ENCODE results near the gene NUBP2.

Gene NUBP2

DNA sequence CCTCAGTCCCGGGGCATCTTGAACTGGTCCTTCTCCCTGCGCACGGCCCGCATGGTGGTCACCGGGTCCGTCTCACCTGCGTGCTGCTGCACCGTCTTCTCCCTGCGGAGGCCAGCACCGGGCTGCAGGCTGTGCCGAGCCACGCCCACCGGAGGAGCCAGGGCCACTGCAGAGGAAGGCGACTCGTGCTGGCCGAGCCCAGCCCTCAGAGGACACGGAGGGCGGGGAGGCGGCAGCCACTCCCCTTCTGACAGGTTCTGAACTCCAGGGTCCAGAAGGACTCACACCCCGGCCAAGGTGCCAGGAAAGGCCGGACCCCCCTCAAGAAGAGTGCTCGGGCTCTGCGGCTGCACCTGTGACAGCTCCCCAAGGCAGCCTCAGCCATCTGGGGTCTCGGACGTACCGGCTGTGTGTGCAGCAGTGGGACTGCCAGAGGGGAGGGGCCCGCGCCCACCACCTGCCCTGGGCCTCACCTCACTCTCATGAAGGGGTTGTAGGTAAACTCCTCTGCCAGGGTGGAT is 26.6 kb downstream of the NUBP2 start:
- no peak for DNase-seq (ENCODE audit: low spot score)

GRCh38 chr16:1810106-1810505 is 27.3 kb downstream of the NUBP2 start:
- no peak for DNase-seq (ENCODE audit: low spot score)

- no peak for DNase-seq (ENCODE audit: low spot score)
Measured at GRCh38 chr16:1810536-1810935, 27.8 kb downstream of the NUBP2 start.

- peak; percentile 63 for DNase-seq (ENCODE audit: low spot score)
Measured at GRCh38 chr16:1812732-1813163, 30.0 kb downstream of the NUBP2 start.

- DNase-seq (ENCODE audit: low spot score), result no peak
Measured at GRCh38 chr16:1815461-1815860, 32.7 kb downstream of the NUBP2 start.

- no peak for DNase-seq (ENCODE audit: low spot score)
Measured at GRCh38 chr16:1816396-1817275, 33.9 kb downstream of the NUBP2 start.

GRCh38 chr16:1817276-1817589 is 34.5 kb downstream of the NUBP2 start:
- no peak for DNase-seq (ENCODE audit: low spot score)

- DNase-seq (ENCODE audit: low spot score), result no peak
Measured at GRCh38 chr16:1817716-1818115, 35.0 kb downstream of the NUBP2 start.

DNA sequence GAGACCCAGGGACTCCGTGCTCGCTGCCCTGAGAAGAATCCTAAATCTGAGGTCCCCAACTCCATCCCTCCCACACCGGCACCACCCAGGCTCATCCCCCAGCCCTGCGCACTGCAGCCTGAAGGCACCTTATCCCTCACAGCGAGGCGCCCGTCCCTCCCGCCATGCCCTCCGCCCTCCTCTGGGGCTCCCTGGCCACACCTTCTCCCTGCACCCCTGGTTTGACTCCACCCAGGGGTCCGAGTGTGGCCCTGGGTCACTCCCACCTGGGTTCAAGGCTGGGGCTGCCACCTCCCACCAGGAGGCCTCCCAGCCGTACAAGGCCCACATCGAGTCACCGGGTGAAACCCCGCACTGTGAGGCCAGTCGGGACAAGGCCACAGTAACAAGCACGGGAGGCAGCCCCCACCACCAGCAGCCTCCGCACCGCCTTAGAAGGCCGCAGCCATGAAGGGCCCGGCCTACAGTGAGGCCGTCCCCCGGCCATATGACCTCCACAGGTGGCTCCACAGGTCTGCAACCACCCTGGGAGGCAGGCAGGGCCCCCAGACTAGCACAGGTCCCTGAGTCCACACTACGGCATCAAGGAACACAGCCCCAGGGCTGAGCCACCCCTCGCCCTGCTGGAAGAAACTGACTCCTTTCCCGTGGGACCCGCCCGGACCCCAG is 35.6 kb downstream of the NUBP2 start:
- DNase-seq (ENCODE audit: low spot score), result no peak

DNA sequence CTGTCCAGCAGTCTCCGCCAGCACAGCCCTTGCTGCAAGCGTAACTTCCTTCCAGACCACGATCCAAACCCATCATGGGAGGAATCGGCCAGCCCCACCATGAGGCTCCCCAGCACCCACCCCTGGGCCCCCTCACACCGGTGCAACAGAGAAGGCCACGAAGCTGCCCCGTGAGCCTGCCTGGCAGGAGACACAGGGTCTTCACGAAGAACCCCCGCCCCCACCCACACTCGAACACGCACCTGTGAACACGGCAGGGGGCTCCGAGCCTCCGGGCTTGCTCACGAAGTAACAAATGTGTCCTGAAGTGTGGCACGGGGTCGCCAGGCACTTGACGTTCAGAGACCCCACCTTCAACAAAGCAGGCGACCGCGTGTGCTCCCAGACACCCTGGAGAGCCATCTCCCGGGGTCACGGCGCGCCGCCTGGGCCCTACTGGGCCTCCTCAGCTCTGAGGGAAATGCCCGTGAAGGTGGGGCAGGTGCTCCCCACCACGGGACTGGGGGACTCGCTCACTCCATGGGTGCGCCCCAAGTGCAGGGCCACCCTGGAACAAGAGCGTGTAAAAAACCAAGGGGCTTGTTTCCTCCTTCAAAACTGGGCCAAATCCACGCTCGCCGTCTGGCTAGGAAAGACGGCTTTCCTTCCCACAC is 36.2 kb downstream of the NUBP2 start:
- no peak for DNase-seq (ENCODE audit: low spot score)

DNA sequence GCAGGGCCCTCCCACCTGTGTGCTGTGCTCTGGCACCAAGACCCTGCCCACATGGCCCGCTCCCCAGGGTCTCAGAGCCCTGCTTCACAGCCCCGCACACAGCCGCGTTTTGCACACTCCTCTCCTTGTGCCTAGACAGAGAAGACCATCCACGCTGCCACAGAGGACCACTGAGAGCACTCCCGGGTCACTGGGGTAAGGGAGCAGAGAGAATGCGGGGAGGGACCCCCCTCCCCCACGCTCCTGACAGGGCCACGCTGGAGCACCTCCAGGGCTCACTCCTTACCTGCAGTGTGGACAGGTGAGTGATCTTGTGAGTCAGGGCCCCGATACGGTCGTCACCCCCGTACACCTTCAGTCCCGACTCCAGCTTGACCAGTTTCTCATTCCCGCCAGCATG is 36.9 kb downstream of the NUBP2 start:
- DNase-seq (ENCODE audit: low spot score), result no peak

DNA sequence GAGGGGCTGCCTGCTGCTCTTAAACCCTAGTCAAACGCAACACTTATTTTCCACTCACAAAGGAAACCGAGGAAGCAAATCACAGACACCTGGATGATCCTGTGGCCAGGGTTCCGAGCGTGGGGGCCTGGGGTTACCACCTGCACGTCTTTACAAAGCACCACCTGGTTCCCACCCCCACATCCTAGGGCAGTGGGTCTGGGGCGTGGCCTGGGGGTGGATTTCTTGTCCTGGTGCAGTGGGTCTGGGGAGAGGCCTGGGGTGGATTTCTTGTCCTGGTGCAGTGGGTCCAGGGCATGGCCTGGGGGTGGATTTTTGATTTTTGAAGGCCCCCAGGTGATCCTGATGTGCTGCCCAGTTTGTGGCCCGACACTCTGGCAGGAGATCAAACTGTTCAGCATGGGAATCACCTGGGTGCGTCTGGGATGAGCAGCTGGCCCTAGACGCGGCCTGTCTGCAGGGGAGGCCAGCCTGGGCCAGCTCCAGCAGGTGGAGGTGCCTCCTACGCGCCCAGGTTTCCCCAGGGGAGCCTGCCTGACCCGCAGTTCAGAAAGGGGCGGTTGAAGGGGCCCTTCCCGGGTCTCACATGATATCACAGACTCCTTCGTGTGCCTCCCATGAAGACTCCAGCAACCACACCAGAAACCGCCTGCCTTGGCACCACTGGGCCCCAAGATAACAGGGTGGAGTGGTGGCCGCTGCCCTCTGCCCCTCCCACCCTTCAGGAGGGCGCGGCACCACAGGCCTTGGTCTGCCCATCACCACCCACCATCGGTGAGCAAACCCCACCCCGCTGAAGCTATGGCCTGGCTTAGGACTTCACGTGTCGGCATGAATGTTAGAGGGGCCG is 37.6 kb downstream of the NUBP2 start:
- DNase-seq (ENCODE audit: low spot score), result no peak

- DNase-seq (ENCODE audit: low spot score), result no peak
Measured at GRCh38 chr16:1820946-1821290, 38.2 kb downstream of the NUBP2 start.

- no peak for DNase-seq (ENCODE audit: low spot score)
Measured at GRCh38 chr16:1821861-1822611, 39.3 kb downstream of the NUBP2 start.

- no peak for DNase-seq (ENCODE audit: low spot score)
Measured at GRCh38 chr16:1822801-1823200, 40.0 kb downstream of the NUBP2 start.

DNA sequence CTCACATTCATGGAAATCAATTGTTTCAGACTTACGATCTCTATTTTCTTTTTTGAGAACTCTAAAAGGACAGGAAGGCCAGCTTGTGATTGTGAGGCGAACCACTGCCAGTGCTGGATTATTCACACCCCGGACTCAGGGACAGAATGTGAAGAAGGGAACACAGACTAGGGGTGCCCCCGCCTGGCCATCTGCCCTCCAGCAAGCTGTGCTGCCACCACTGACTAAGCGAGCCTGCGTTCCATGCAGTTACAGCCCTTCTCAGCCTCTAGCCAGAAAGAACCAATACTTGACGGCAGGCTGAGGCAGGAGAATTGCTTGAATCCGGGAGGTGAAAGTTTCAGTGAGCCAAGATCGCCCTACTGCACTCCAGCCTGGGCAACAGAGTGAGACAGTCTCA is 41.1 kb downstream of the NUBP2 start:
- peak; percentile 47 for DNase-seq (ENCODE audit: low spot score)

- DNase-seq (ENCODE audit: low spot score), result no peak
Measured at GRCh38 chr16:1825381-1825863, 42.7 kb downstream of the NUBP2 start.

GRCh38 chr16:1825864-1826690 is 43.3 kb downstream of the NUBP2 start:
- peak; percentile 62 for DNase-seq (ENCODE audit: low spot score)

GRCh38 chr16:1826691-1827573 is 44.2 kb downstream of the NUBP2 start, which contains the start of the genes FAHD1 and HAGH:
Gene FAHD1, plus strand, starts transcription at chr16:1827206. Its CDS starts 33 bp downstream, at chr16:1827239.
Gene HAGH, minus strand, starts transcription at chr16:1826825. Its CDS starts 38 bp downstream, at chr16:1826787.
- DNase-seq (ENCODE audit: low spot score), result peak; percentile 99

Data from HuH-7.5 (cell line).